Neural cell (in vitro differentiated cells): ENCODE data around the gene RTP5. TPM values are rescaled to one million over a fixed set of nuclear protein-coding genes. Genes with fewer than 3 reads are reported as not detected.

Source experiments
- H2AFZ ChIP-seq: fragments of 200-600, 300-800 bp; sonication (generic), shearing (Covaris generic); 2 replicates; pipeline ENCODE4 v1.6.0; 2014; ENCODE audit warnings: low read depth, mild to moderate bottlenecking, antibody characterized with exemption, low read length, moderate library complexity
- H3F3A ChIP-seq: fragments of 200-600 bp; shearing (Covaris generic); 2 replicates; pipeline ENCODE4 v1.6.1; 2016; ENCODE audit warnings: mild to moderate bottlenecking, moderate library complexity, mixed read lengths, antibody characterized with exemption, low read length; ENCODE audit not compliant: insufficient read depth, poor library complexity, severe bottlenecking
- H3K27ac ChIP-seq: fragments of 200-600, 300-800 bp; sonication (generic), shearing (Covaris generic); 2 replicates; pipeline ENCODE4 v1.5.1; 2014; ENCODE audit warnings: mild to moderate bottlenecking, low read length, moderate library complexity
- H3K27me3 ChIP-seq: fragments of 300-800, 200-600 bp; sonication (generic), shearing (Covaris generic); 2 replicates; pipeline ENCODE4 v1.6.0; 2014; ENCODE audit warnings: mild to moderate bottlenecking, low read depth, low read length, moderate library complexity; ENCODE audit not compliant: insufficient read depth
- H3K36me3 ChIP-seq: fragments of 300-800, 200-600 bp; sonication (generic), shearing (Covaris generic); 2 replicates; pipeline ENCODE4 v1.5.1; 2014; ENCODE audit warnings: mild to moderate bottlenecking, antibody characterized with exemption, low read length, moderate library complexity; ENCODE audit not compliant: insufficient read depth
- H3K4me2 ChIP-seq: fragments of 300-800, 200-600 bp; sonication (generic), shearing (Covaris generic); 2 replicates; pipeline ENCODE4 v1.6.0; 2014; ENCODE audit warnings: mild to moderate bottlenecking, low read length
- H3K4me3 ChIP-seq: fragments of 300-800, 200-600 bp; sonication (generic), shearing (Covaris generic); 2 replicates; pipeline ENCODE4 v1.5.1; 2014; ENCODE audit warnings: mild to moderate bottlenecking, low read length, moderate library complexity
- H3K79me2 ChIP-seq: fragments of 200-600 bp; shearing (Covaris generic); replicated peaks from 2 replicates; pipeline ENCODE4 v1.6.0; 2014; ENCODE audit warnings: mild to moderate bottlenecking, low read length, moderate library complexity; ENCODE audit not compliant: insufficient read depth
- H3K9ac ChIP-seq: fragments of 300-800, 200-600 bp; sonication (generic), shearing (Covaris generic); 2 replicates; pipeline ENCODE4 v1.6.1; 2016; ENCODE audit warnings: mild to moderate bottlenecking, low read length, mixed read lengths
- H3K9me2 ChIP-seq: fragments of 200-600 bp; shearing (Covaris generic); 2 replicates; pipeline ENCODE4 v1.6.1; 2016; ENCODE audit warnings: mild to moderate bottlenecking, low read length, mixed read lengths; ENCODE audit not compliant: insufficient read depth
- H3K9me3 ChIP-seq: fragments of 200-600, 300-800 bp; sonication (generic), shearing (Covaris generic); 2 replicates; pipeline ENCODE4 v1.6.1; 2016; ENCODE audit warnings: mild to moderate bottlenecking, mixed run types, low read length, moderate library complexity, mixed read lengths
- H4K20me1 ChIP-seq: fragments of 200-600 bp; shearing (Covaris generic); 2 replicates; pipeline ENCODE4 v1.6.1; 2016; ENCODE audit warnings: mild to moderate bottlenecking, mixed run types; ENCODE audit not compliant: insufficient read depth
- EP300 ChIP-seq: fragments of 450-650 bp; conservative IDR thresholded peaks from 2 replicates; pipeline ENCODE4 v1.6.1; 2014; ENCODE audit warnings: antibody characterized with exemption, mild to moderate bottlenecking, moderate library complexity; ENCODE audit not compliant: poor library complexity, severe bottlenecking
- EZH2 ChIP-seq: fragments of 200-600, 300-800 bp; shearing (Covaris generic), sonication (generic); IDR thresholded peaks from 2 replicates; pipeline ENCODE4 v1.6.1; 2014; ENCODE audit warnings: antibody characterized with exemption, low read length, borderline replicate concordance, mild to moderate bottlenecking; ENCODE audit not compliant: insufficient read depth, poor library complexity, severe bottlenecking
- MXI1 ChIP-seq: fragments of 450-650 bp; conservative IDR thresholded peaks from 2 replicates; pipeline ENCODE4 v1.6.1; 2014; ENCODE audit warnings: antibody characterized with exemption, mild to moderate bottlenecking; ENCODE audit not compliant: poor library complexity, severe bottlenecking
- POLR2AphosphoS5 ChIP-seq: IDR thresholded peaks from 2 replicates; pipeline ENCODE4 v1.6.1; 2012
- RAD21 ChIP-seq: fragments of 450-650 bp; conservative IDR thresholded peaks from 2 replicates; pipeline ENCODE4 v1.6.1; 2014; ENCODE audit warnings: antibody characterized with exemption, mild to moderate bottlenecking, moderate library complexity
- REST ChIP-seq: IDR thresholded peaks from 2 replicates; pipeline ENCODE4 v1.6.1; 2012; ENCODE audit warnings: borderline replicate concordance
- SMC3 ChIP-seq: fragments of 450-650 bp; conservative IDR thresholded peaks from 2 replicates; pipeline ENCODE4 v1.6.1; 2014; ENCODE audit warnings: antibody characterized with exemption, mild to moderate bottlenecking, moderate library complexity; ENCODE audit not compliant: poor library complexity
- TAF1 ChIP-seq: IDR thresholded peaks from 2 replicates; pipeline ENCODE4 v1.6.1; 2012; ENCODE audit warnings: low read depth
- polyA plus RNA-seq: library from polyadenylated mRNA; depleted of rRNA; stranded (reverse); fragments of >200 nt; gene quantifications from 2 replicates; pipeline ENCODE4 v1.2.3, GENCODE V29; 2014
- TF ChIP-seq, protein P1 (sequence below): fragments of 450-650 bp; IDR thresholded peaks from 2 replicates; pipeline ENCODE4 v1.5.1; 2014; ENCODE audit warnings: antibody characterized with exemption, mild to moderate bottlenecking, moderate library complexity; ENCODE audit not compliant: poor library complexity, severe bottlenecking

The RTP5 gene
- polyA plus RNA-seq, 1 donor from 2014 or later = 1.8 TPM

- Histone ChIP-seq H3K27ac (no peak overlapping the region), H3K36me3 (no peaks in the 10 kb centered on the region), H3K4me2 (no peak overlapping the region), H2AFZ (no peak overlapping the region), H3F3A (no peaks in the 10 kb centered on the region), H3K79me2 (no peaks in the 10 kb centered on the region), H4K20me1 (no peaks in the 10 kb centered on the region), H3K27me3 (no peaks in the 10 kb centered on the region), H3K9ac (no peak overlapping the region), H3K4me3 (peak overlapping the region; percentile 41), H3K9me2 (no peaks in the 10 kb centered on the region), H3K9me3 (no peaks in the 10 kb centered on the region)
- no peak for TF ChIP-seq EZH2
- TF ChIP-seq POLR2AphosphoS5 = no peak
- TF ChIP-seq EP300 = no peak
- no peak for TF ChIP-seq TAF1
- TF ChIP-seq SMC3 = no peak
- TF ChIP-seq MXI1 = no peak
Observed at GRCh38 chr2:241901500-241902351, 32.2 kb downstream of the RTP5 start.

DNA sequence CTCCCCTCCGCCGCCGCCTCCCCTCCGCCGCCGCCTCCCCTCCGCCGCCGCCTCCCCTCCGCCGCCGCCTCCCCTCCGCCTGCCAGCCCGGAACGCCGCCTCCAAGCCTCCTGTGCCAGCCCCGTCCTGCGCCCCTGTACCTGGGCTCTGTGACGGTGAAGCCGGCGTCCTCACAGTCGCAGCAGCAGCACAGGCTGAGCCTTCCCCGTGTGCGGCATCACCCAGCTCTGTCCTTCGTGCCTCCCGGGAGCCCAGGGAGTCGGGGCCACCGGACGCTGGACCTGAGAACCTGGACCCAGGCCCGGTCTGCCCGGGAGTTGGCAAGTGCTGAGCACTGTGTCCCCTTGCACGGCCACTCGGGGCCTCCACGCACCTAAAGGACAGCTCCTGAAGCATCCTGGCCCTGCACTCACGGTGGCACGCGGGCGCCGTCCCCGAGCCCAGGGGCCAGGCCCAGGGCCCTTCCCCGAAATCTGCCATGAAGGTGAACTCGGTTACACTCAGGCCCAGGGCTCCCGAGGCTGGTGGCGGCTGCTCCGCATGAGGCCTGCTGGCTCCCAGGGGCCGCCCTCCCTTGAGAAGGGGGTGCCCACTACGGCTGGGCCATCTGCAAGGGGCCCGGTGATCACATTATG is 32.9 kb downstream of the RTP5 start:
- no peak overlapping the region for H3K4me3 ChIP-seq
- no peaks in the 10 kb centered on the region for H4K20me1 ChIP-seq
- no peaks in the 10 kb centered on the region for H3F3A ChIP-seq
- no peaks in the 10 kb centered on the region for H3K9me3 ChIP-seq
- H3K9me2 ChIP-seq = no peaks in the 10 kb centered on the region
- no peak overlapping the region for H3K27ac ChIP-seq
- no peak overlapping the region for H3K4me2 ChIP-seq
- no peak for TF ChIP-seq POLR2AphosphoS5
- TF ChIP-seq EZH2 = no peak
- TF ChIP-seq, protein P1, sequence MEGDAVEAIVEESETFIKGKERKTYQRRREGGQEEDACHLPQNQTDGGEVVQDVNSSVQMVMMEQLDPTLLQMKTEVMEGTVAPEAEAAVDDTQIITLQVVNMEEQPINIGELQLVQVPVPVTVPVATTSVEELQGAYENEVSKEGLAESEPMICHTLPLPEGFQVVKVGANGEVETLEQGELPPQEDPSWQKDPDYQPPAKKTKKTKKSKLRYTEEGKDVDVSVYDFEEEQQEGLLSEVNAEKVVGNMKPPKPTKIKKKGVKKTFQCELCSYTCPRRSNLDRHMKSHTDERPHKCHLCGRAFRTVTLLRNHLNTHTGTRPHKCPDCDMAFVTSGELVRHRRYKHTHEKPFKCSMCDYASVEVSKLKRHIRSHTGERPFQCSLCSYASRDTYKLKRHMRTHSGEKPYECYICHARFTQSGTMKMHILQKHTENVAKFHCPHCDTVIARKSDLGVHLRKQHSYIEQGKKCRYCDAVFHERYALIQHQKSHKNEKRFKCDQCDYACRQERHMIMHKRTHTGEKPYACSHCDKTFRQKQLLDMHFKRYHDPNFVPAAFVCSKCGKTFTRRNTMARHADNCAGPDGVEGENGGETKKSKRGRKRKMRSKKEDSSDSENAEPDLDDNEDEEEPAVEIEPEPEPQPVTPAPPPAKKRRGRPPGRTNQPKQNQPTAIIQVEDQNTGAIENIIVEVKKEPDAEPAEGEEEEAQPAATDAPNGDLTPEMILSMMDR = no peak
- TF ChIP-seq RAD21 = no peak
- no peak for TF ChIP-seq MXI1
- no peak for TF ChIP-seq REST
- TF ChIP-seq TAF1 = no peak
- no peak overlapping the region for H3K9ac ChIP-seq
- no peaks in the 10 kb centered on the region for H3K27me3 ChIP-seq
- H3K36me3 ChIP-seq = no peaks in the 10 kb centered on the region
- no peak overlapping the region for H2AFZ ChIP-seq
- no peaks in the 10 kb centered on the region for H3K79me2 ChIP-seq
